GM18870 (cell line): ENCODE measurements around the gene TRIP12.
"Not testable (repeated sequence)": the region's sequence is repeated elsewhere in the genome, so short reads cannot be mapped to it uniquely, and the experiment has no call there.

Experiments used
- ATAC-seq: cut with Tn5 transposase; IDR thresholded peaks from one replicate; pipeline ENCODE4 v1.9.1; 2021; ENCODE audit warnings: moderate library complexity; ENCODE audit not compliant: unreplicated experiment

TRIP12 gene

GRCh38 chr2:229921101-229921891 is 513 bp downstream of the TRIP12 start:
- ATAC-seq, result no peak

- no peak for ATAC-seq
Observed at GRCh38 chr2:229920011-229920641, 1.7 kb downstream of the TRIP12 start.

GRCh38 chr2:229917793-229918192 is 4.0 kb downstream of the TRIP12 start:
- ATAC-seq, result no peak

- ATAC-seq, result no peak
Observed at GRCh38 chr2:229914171-229914570, 7.6 kb downstream of the TRIP12 start.

GRCh38 chr2:229910832-229911412 is 10.9 kb downstream of the TRIP12 start:
- ATAC-seq, result no peak

GRCh38 chr2:229910147-229910831 is 11.5 kb downstream of the TRIP12 start:
- ATAC-seq, result no peak

GRCh38 chr2:229909090-229909489 is 12.7 kb downstream of the TRIP12 start:
- no peak for ATAC-seq

- ATAC-seq, result no peak
Observed at GRCh38 chr2:229905601-229906000, 16.2 kb downstream of the TRIP12 start.

GRCh38 chr2:229903037-229903436 is 18.8 kb downstream of the TRIP12 start:
- ATAC-seq, result no peak

GRCh38 chr2:229901819-229902218 is 20.0 kb downstream of the TRIP12 start:
- no peak for ATAC-seq

GRCh38 chr2:229900514-229900913 is 21.3 kb downstream of the TRIP12 start:
- ATAC-seq, result not testable (repeated sequence)

GRCh38 chr2:229900012-229900411 is 21.8 kb downstream of the TRIP12 start:
- ATAC-seq, result no peak

GRCh38 chr2:229899604-229900003 is 22.2 kb downstream of the TRIP12 start:
- ATAC-seq, result no peak

- no peak for ATAC-seq
Observed at GRCh38 chr2:229896857-229897256, 25.0 kb downstream of the TRIP12 start.

GRCh38 chr2:229889023-229889422 is 32.8 kb downstream of the TRIP12 start:
- no peak for ATAC-seq

GRCh38 chr2:229888031-229888430 is 33.8 kb downstream of the TRIP12 start:
- no peak for ATAC-seq

GRCh38 chr2:229887441-229887840 is 34.4 kb downstream of the TRIP12 start:
- ATAC-seq, result no peak

- peak; percentile 67 for ATAC-seq
Observed at GRCh38 chr2:229884775-229885699, 36.8 kb downstream of the TRIP12 start.

GRCh38 chr2:229882583-229882982 is 39.2 kb downstream of the TRIP12 start:
- no peak for ATAC-seq

GRCh38 chr2:229880892-229881586 is 40.8 kb downstream of the TRIP12 start:
- no peak for ATAC-seq
